Right atrium auricular region (tissue), 2 donors: Measurements from ENCODE around the gene RBFA. TPM values are rescaled to one million over a fixed set of nuclear protein-coding genes. Genes with fewer than 3 reads are reported as not detected.

Experiments used
- DNase-seq: peaks from one replicate; pipeline ENCODE4 v3.0.0-alpha.2; 2019; ENCODE audit warnings: low spot score
- H3K27ac ChIP-seq, 2 donors: fragments of 200-600 bp; sonication (generic); 1 replicate in 1 of 2; 2 replicates in 1 of 2; pipeline ENCODE4 v1.5.1; 2016 to 2019
- H3K27me3 ChIP-seq, 2 donors: fragments of 200-600 bp; sonication (generic); one replicate each; pipeline versions ENCODE4 v1.5.1 to v1.6.0; 2017 to 2019
- H3K36me3 ChIP-seq: fragments of 200-600 bp; sonication (generic); one replicate; pipeline ENCODE4 v1.5.1; 2016
- H3K4me1 ChIP-seq, 2 donors: fragments of 200-600 bp; sonication (generic); one replicate each; pipeline versions ENCODE4 v1.5.1 to v1.6.0; 2017 to 2019
- H3K4me3 ChIP-seq, 2 donors: fragments of 200-600 bp; sonication (generic); 1 replicate in 1 of 2; 2 replicates in 1 of 2; pipeline ENCODE4 v1.5.1; 2017 to 2019; ENCODE audit warnings: mild to moderate bottlenecking in 1 of 2, moderate library complexity in 1 of 2
- H3K9me3 ChIP-seq, 2 donors: fragments of 200-600 bp; sonication (generic); one replicate each; pipeline ENCODE4 v1.5.1; 2019
- CTCF ChIP-seq, 2 donors: fragments of 200-600 bp; sonication (generic); IDR thresholded peaks; one replicate each; pipeline ENCODE4 v1.5.1; 2019; ENCODE audit warnings: antibody characterized with exemption in 2 of 2
- total RNA-seq, 2 donors: library from RNA; depleted of rRNA; stranded (reverse); fragments of >200 nt; gene quantifications; one replicate each; pipeline ENCODE4 v1.1.0, GENCODE V29; 2016

RBFA gene
- total RNA-seq, 2 donors from 2014 or later, result 11.9 to 17.5 TPM

DNA sequence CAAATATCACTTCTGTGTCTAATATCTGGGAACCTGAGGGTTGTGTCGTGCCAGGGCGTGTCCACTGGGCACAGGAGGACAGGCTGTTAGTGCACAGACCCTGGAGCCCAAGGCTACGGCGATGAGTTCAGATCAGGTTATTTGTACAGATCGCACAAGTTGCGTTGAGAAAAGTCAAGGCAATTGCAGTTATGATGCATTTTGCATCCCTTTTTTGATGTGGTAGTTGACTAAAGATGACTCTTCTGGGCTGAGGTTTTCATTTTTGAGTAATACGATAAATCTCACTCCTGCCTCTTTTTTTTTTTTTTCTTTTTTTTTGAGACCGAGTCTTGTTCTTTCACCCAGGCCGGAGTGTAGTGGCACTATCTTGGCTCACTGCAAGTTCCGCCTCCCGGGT is 7.2 kb downstream of the RBFA start:
- H3K36me3 ChIP-seq, result peaks cover 12% of the 10 kb centered on the region
- no peaks in the 10 kb centered on the region for H3K27me3 ChIP-seq
- no peak overlapping the region for H3K27ac ChIP-seq
- no peak for TF ChIP-seq CTCF (IDR thresholded peaks at IDR 0.05)
- no peak for DNase-seq
- H3K4me1 ChIP-seq, result no peaks in the 10 kb centered on the region
- H3K4me3 ChIP-seq, result no peak overlapping the region
- H3K9me3 ChIP-seq, result no peaks in the 10 kb centered on the region

GRCh38 chr18:80042785-80043184 is 8.6 kb downstream of the RBFA start:
- TF ChIP-seq CTCF (IDR thresholded peaks at IDR 0.05), result no peak
- peaks cover 12% of the 10 kb centered on the region for H3K36me3 ChIP-seq

GRCh38 chr18:80044072-80044471 is 9.8 kb downstream of the RBFA start:
- no peak for DNase-seq
- no peaks in the 10 kb centered on the region for H3K4me1 ChIP-seq

More at GRCh38 chr18:80042785-80043184, 8.6 kb downstream of the RBFA start:
- H3K27me3 ChIP-seq, result no peaks in the 10 kb centered on the region
- H3K4me1 ChIP-seq, result no peaks in the 10 kb centered on the region
- no peak for DNase-seq
- no peak overlapping the region for H3K27ac ChIP-seq
- no peaks in the 10 kb centered on the region for H3K9me3 ChIP-seq
- no peak overlapping the region for H3K4me3 ChIP-seq

GRCh38 chr18:80046011-80046410 is 11.8 kb downstream of the RBFA start:
- Histone ChIP-seq H3K4me1 (no peaks in the 10 kb centered on the region), H3K4me3 (no peak overlapping the region), H3K27me3 (no peaks in the 10 kb centered on the region), H3K9me3 (no peaks in the 10 kb centered on the region), H3K27ac (no peak overlapping the region), H3K36me3 (peaks cover 16% of the 10 kb centered on the region)
- DNase-seq, result no peak
- no peak for TF ChIP-seq CTCF (IDR thresholded peaks at IDR 0.05)

More at GRCh38 chr18:80044072-80044471, 9.8 kb downstream of the RBFA start:
- H3K9me3 ChIP-seq, result no peaks in the 10 kb centered on the region
- no peak for TF ChIP-seq CTCF (IDR thresholded peaks at IDR 0.05)
- no peak overlapping the region for H3K4me3 ChIP-seq
- H3K27me3 ChIP-seq, result no peaks in the 10 kb centered on the region
- H3K36me3 ChIP-seq, result peaks cover 12% of the 10 kb centered on the region
- H3K27ac ChIP-seq, result no peak overlapping the region

- DNase-seq, result no peak
- TF ChIP-seq CTCF (IDR thresholded peaks at IDR 0.05), result no peak
- no peak overlapping the region for H3K27ac ChIP-seq
- H3K4me3 ChIP-seq, result no peak overlapping the region
- no peaks in the 10 kb centered on the region for H3K27me3 ChIP-seq
- no peaks in the 10 kb centered on the region for H3K9me3 ChIP-seq
- H3K4me1 ChIP-seq, result no peaks in the 10 kb centered on the region
- peaks cover 16% of the 10 kb centered on the region for H3K36me3 ChIP-seq
Observed at GRCh38 chr18:80046431-80046830, 12.2 kb downstream of the RBFA start.

DNA sequence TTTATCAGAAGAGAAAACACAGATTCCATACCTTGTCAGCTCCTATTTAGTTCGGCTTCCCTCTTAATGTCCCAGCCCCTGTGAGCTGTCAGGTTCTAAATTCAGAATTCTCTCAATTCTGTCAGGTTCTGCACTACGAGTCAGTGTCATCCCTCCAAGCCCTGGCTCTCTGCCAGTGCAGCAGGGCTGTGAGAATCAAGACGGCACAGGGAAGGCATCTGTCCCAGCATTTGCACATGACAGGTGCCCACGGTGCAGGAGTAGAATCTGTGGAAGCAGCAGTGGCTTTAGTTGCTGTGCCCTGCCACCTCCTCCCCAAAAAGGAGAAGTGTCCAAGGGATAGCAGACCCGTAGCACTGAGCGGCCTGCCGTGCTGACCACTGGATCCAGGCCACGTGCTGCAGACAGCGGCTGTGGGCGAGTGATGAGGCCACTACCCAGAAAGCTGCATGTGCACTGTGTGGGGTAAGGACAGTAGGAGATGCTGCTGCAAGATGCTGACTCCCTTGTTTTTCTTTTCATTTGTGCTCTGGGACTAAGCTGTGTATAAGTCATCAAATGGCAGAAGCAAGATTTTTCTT is 12.8 kb downstream of the RBFA start:
- H3K36me3 ChIP-seq, result peaks cover 16% of the 10 kb centered on the region

More for the DNA sequence above, 12.8 kb downstream of the RBFA start:
- H3K9me3 ChIP-seq, result no peaks in the 10 kb centered on the region
- no peak overlapping the region for H3K4me3 ChIP-seq
- DNase-seq, result no peak
- no peak for TF ChIP-seq CTCF (IDR thresholded peaks at IDR 0.05)
- no peak overlapping the region for H3K27ac ChIP-seq
- no peaks in the 10 kb centered on the region for H3K4me1 ChIP-seq
- no peaks in the 10 kb centered on the region for H3K27me3 ChIP-seq
